ENCODE data around the gene SHROOM3.

The SHROOM3 gene

DNA sequence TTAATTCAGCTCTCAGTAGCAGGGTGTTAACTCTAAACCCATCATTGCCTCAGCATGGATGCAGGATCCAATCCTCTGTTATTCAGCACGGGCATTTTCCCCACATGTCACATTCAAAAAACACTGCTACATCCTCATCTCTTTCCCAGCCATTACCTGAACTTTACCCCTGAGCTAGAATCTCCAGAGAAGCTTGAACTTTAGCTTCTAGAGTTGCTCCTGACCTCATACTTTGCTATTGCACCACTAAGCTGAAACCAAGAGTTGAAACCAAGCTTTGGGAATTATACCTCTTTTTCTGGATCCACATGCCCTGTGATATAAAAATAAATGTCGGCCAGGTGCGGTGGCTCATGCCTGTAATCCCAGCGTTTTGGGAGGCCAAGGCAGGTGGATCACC, 90.7 kb downstream of the SHROOM3 start:
- Mint-ChIP-seq H3K4me3 (no peak overlapping the region), H3K36me3 (ENCODE audit: low read depth) (no peaks in the 10 kb centered on the region), H3K4me1 (ENCODE audit: low read depth) (no peaks in the 10 kb centered on the region), H3K27ac (no peak overlapping the region), H3K27me3 (peaks cover 4% of the 10 kb centered on the region), H3K9me3 (no peaks in the 10 kb centered on the region)
- intact Hi-C loops (cut with micrococcal nuclease) = no loop called here

DNA sequence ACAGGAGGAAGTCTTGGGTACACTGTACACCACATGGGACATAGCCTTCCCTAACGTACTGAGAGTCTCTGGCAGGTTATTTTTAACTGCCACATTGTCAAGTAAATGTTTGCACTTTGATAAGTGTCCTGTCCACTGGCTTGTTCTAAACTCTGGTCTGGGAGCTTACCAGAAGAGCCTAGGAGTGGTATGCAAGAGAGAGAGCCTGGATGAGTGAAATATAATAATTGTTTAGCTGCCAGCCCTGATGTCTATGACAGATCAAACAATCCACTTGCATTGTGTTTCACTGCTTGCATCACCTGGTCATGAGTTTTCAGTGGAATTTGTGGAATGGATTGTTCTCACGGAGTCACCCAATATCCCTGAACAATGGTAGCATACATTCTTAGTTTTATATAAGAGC, 91.6 kb downstream of the SHROOM3 start:
- H3K27me3 Mint-ChIP-seq = peaks cover 4% of the 10 kb centered on the region
- H3K4me3 Mint-ChIP-seq = no peak overlapping the region
- no peaks in the 10 kb centered on the region for H3K4me1 Mint-ChIP-seq (ENCODE audit: low read depth)
- no peaks in the 10 kb centered on the region for H3K36me3 Mint-ChIP-seq (ENCODE audit: low read depth)
- no peak overlapping the region for H3K27ac Mint-ChIP-seq
- H3K9me3 Mint-ChIP-seq = no peaks in the 10 kb centered on the region
- intact Hi-C loops (cut with micrococcal nuclease) = no loop called here

DNA sequence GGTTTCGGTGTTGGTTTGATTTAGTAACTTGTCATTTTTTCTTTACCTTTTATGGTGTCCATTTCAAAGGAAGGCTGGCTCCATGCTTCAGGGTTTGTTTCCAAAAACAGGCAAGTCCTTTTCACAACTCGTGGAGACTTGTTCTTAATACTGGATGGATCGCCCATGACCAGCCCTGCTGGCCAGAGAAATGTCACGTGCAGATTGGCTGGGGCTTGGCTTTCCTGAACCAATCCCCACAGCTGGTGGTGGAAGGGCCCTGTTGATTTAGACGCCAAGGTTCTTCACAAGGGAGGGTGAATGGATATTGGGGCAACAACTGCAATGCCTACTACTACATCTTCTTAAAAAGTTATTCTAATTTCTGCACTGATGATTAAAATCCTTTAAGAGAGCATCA, 92.6 kb downstream of the SHROOM3 start:
- H3K36me3 Mint-ChIP-seq (ENCODE audit: low read depth) = no peaks in the 10 kb centered on the region
- no peak overlapping the region for H3K27ac Mint-ChIP-seq
- no peak overlapping the region for H3K4me3 Mint-ChIP-seq
- intact Hi-C loops (cut with micrococcal nuclease) = no loop called here
- H3K9me3 Mint-ChIP-seq = no peaks in the 10 kb centered on the region
- peaks cover 4% of the 10 kb centered on the region for H3K27me3 Mint-ChIP-seq
- H3K4me1 Mint-ChIP-seq (ENCODE audit: low read depth) = no peaks in the 10 kb centered on the region

DNA sequence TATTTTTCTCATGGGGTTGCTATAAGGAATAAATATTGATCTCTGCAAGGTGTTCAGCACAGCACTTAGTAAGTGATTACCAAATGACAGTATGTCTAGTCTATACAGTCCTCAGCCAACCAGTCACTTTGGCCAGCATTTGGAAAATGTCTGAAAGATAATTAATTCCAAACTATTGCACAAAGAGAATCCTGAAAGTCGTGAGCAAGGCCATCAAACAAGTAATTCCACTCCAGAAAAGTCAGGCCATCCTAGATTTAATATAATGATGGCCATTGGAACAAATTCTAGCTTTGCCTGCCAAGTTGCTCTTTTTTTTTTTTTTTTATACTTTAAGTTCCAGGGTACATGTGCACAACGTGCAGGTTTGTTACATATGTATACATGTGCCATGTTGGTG, 96.6 kb downstream of the SHROOM3 start:
- no peak overlapping the region for H3K27ac Mint-ChIP-seq
- intact Hi-C loops (cut with micrococcal nuclease) = no loop called here
- H3K36me3 Mint-ChIP-seq (ENCODE audit: low read depth) = no peaks in the 10 kb centered on the region
- H3K4me3 Mint-ChIP-seq = no peak overlapping the region
- H3K9me3 Mint-ChIP-seq = no peaks in the 10 kb centered on the region
- H3K4me1 Mint-ChIP-seq (ENCODE audit: low read depth) = no peaks in the 10 kb centered on the region
- peaks cover 2% of the 10 kb centered on the region for H3K27me3 Mint-ChIP-seq

DNA sequence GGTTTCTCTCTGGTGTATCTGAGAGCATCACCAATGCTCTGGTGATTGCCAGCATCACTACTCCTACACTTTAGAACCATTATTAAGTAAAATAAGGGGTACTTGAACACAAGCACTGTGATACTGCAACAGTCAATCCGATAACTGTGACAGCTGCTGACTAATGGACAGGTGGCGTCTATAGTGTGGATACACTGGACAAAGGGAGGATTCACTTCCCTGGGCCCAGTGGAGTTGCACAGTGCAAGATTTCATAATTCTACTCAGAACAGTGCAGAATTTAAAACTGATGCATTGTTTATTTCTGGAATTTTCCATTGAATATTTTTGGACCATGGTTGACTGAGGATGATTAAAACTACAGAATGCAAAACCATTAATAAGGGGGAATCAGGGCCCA, 97.8 kb downstream of the SHROOM3 start:
- H3K9me3 Mint-ChIP-seq = no peaks in the 10 kb centered on the region
- peaks cover 2% of the 10 kb centered on the region for H3K27me3 Mint-ChIP-seq
- H3K36me3 Mint-ChIP-seq (ENCODE audit: low read depth) = no peaks in the 10 kb centered on the region
- no peaks in the 10 kb centered on the region for H3K4me1 Mint-ChIP-seq (ENCODE audit: low read depth)
- H3K27ac Mint-ChIP-seq = no peak overlapping the region
- intact Hi-C loops (cut with micrococcal nuclease) = no loop called here
- no peak overlapping the region for H3K4me3 Mint-ChIP-seq

DNA sequence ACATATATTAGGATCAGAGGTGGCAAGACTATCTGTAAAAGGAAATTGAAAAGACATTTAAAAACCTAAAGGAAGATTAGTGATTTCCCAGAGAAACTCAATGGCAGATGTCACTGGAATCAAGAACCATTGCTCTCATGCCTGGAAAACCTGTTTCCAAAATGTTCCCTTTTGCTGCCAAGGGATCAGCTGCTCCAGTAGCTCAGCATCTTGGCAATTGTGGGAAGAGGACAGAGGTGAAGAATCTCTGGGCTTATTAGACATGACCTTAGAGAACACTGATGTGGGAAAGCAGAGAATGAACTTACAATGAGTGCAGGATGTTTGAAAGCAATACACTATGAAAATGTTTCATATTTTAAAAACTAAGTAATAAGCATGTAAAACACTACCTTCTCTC, 98.3 kb downstream of the SHROOM3 start:
- intact Hi-C loops (cut with micrococcal nuclease) = no loop called here
- Mint-ChIP-seq H3K27ac (no peak overlapping the region), H3K4me1 (ENCODE audit: low read depth) (no peaks in the 10 kb centered on the region), H3K36me3 (ENCODE audit: low read depth) (no peaks in the 10 kb centered on the region), H3K9me3 (no peaks in the 10 kb centered on the region), H3K4me3 (no peak overlapping the region), H3K27me3 (no peaks in the 10 kb centered on the region)

DNA sequence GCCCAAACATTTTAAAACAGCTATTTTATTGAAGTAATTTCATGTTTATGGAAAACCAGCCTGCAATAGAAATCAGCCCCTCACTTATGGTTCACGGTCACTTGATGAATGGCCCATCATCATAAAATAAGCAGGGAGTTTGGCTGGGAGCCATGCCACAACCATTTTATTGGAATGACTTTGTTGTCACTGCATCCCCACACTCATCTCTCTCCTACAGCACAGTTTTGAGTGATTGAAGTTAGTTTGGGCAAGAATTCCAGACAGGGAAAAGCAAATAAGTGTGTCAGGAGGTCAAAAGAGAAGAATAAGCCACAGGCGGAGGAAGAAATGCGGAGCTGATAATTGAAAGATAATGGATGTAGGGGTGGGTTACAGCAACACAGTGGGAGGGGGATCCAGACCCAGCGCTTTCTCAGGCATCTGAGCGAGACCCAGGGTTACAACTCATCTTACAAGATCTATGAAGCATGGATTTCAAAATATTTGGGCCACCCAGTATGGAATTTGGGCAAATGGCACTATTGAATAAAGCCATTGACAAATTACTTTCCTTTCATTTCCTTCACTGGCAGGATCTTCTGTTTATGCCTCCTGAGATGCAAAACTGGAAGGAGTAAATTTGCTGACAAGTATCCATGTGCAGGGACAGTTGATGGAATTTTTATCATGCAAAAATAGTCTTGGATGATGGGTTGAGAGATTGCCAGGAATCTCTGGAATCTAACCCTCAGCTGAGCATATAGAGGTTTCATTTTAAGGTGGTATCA, 100.8 kb downstream of the SHROOM3 start:
- Mint-ChIP-seq H3K4me3 (no peak overlapping the region), H3K27ac (no peak overlapping the region), H3K27me3 (no peaks in the 10 kb centered on the region), H3K9me3 (no peaks in the 10 kb centered on the region), H3K36me3 (ENCODE audit: low read depth) (no peaks in the 10 kb centered on the region), H3K4me1 (ENCODE audit: low read depth) (no peaks in the 10 kb centered on the region)
- intact Hi-C loops (cut with micrococcal nuclease) = no loop called here

DNA sequence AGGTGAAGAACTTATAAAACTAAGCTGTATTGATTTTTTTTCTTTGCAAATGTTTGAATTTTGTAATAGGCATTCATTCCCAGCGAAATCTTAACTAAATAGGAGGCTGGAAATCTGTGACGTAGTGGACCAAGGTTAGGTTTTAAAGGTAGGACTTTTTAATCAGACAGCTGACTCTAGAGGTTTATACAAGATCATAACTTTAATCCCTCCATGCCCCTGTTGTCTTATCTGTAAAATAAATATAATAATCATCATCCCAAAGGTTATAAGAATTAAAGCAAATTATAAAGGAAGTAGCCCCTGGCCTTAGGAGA, 101.3 kb downstream of the SHROOM3 start:
- Mint-ChIP-seq H3K9me3 (no peaks in the 10 kb centered on the region), H3K27me3 (no peaks in the 10 kb centered on the region), H3K4me3 (no peak overlapping the region), H3K36me3 (ENCODE audit: low read depth) (no peaks in the 10 kb centered on the region), H3K4me1 (ENCODE audit: low read depth) (no peaks in the 10 kb centered on the region), H3K27ac (no peak overlapping the region)
- intact Hi-C loops (cut with micrococcal nuclease) = no loop called here

DNA sequence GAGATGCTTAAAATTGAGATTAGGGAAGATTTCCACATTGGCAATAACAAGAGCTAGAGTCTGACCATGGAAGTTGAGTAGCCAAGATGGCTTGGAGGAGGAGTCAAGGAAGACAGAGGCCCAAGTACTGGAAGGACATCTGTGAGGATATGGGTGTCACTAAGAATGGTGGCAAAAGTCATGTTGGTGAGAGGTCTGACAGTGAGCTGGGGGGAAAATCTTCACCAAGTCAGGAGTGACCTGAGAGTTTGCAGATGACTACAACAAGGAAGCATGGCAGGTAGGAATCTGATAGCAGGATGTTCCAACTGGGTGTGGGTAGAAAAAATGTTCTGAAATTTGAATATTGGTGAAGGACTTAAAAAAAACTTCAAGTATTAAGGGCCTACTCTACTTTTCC, 103.3 kb downstream of the SHROOM3 start:
- intact Hi-C loops (cut with micrococcal nuclease) = no loop called here
- H3K9me3 Mint-ChIP-seq = no peaks in the 10 kb centered on the region
- H3K27me3 Mint-ChIP-seq = no peaks in the 10 kb centered on the region
- no peak overlapping the region for H3K27ac Mint-ChIP-seq
- H3K4me1 Mint-ChIP-seq (ENCODE audit: low read depth) = no peaks in the 10 kb centered on the region
- H3K36me3 Mint-ChIP-seq (ENCODE audit: low read depth) = no peaks in the 10 kb centered on the region
- H3K4me3 Mint-ChIP-seq = no peak overlapping the region

DNA sequence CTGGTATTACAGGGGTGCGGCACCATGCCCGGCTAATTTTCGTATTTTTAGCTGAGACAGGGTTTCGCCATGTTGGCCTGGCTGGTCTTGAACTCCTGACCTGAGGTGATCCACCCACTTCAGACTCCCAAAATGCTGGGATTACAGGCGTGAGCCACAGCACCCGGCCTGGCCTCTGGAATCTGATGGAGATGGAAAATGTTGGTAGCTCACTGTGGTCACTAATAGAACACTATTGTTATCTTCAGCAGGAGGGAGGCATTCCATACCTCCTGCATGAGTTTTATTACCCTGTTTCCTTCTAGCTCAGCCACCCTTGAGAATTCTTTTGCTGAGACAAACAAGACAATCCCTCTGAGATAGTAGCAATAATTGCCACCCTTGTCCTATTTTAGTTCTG, 105.0 kb downstream of the SHROOM3 start:
- H3K27me3 Mint-ChIP-seq = no peaks in the 10 kb centered on the region
- no peak overlapping the region for H3K27ac Mint-ChIP-seq
- intact Hi-C loops (cut with micrococcal nuclease) = no loop called here
- H3K9me3 Mint-ChIP-seq = no peaks in the 10 kb centered on the region
- peaks cover under 1% of the 10 kb centered on the region for H3K4me1 Mint-ChIP-seq (ENCODE audit: low read depth)
- H3K4me3 Mint-ChIP-seq = no peak overlapping the region
- no peaks in the 10 kb centered on the region for H3K36me3 Mint-ChIP-seq (ENCODE audit: low read depth)

DNA sequence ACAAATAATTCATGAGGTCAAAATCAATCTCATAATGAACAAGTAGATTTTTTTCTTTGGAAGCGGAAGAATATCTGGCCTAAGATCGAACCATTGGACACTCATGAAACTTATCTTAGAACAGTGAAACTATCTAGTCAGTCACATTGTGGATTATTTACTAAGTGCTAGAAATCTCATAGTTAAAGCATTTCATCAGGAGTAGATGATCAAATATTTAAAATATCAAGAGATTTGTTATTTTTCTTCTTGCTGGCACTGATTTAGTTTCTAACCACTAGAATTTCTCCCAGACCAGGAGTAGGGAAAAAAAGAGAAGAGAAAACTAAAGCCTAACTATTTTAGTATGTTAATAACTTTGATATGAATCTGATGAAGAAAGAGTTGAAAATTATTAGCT, 105.5 kb downstream of the SHROOM3 start:
- Mint-ChIP-seq H3K4me1 (ENCODE audit: low read depth) (peaks cover 6% of the 10 kb centered on the region), H3K27me3 (peaks cover under 1% of the 10 kb centered on the region), H3K9me3 (no peaks in the 10 kb centered on the region), H3K36me3 (ENCODE audit: low read depth) (no peaks in the 10 kb centered on the region), H3K27ac (no peak overlapping the region), H3K4me3 (no peak overlapping the region)
- intact Hi-C loops (cut with micrococcal nuclease) = no loop called here

DNA sequence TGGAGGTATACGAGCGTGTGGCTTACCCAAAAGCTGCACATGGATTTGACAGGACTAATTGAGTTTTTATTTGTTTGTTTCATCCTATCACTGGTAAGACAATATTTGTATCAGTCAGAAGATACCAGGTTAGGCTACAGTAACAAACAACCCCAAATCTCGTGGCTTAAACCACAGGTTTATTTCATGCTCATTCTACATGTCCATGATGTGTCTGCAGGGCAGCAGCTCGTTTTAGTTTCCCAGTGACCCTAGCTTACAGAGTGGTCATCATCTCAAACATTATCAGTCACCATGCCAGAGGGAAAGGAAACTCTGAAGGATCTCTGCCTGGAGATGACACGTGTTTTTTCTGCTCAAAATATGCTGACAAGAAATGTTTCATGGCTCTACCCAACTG, 108.3 kb downstream of the SHROOM3 start:
- H3K27ac Mint-ChIP-seq = no peak overlapping the region

DNA sequence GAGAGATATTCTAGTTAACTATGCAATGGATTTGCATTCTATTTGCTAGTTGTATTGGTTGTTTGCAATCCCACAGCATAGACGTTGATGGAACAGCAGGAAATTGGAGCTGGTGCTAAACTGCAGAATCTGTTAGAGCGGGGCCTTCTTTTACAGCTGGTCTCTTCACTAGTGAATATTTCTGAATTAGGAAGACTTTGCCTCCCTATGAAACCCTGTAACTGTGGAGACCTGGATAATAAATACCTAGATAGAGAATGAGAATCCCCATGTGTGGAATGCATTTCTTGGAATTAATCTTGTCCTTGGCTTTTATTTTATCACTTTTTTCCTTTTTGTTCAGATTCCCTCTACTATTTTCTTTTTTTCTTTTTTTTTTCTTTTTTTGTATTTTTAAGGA, 109.7 kb downstream of the SHROOM3 start:
- Mint-ChIP-seq H3K9me3 (no peaks in the 10 kb centered on the region), H3K36me3 (ENCODE audit: low read depth) (no peaks in the 10 kb centered on the region), H3K4me1 (ENCODE audit: low read depth) (peaks cover 7% of the 10 kb centered on the region), H3K27ac (no peak overlapping the region), H3K27me3 (peaks cover 5% of the 10 kb centered on the region), H3K4me3 (no peak overlapping the region)
- intact Hi-C loops (cut with micrococcal nuclease) = no loop called here

More for the DNA sequence above, 108.3 kb downstream of the SHROOM3 start:
- H3K9me3 Mint-ChIP-seq = no peaks in the 10 kb centered on the region
- peaks cover 7% of the 10 kb centered on the region for H3K4me1 Mint-ChIP-seq (ENCODE audit: low read depth)
- intact Hi-C loops (cut with micrococcal nuclease) = no loop called here
- peaks cover 5% of the 10 kb centered on the region for H3K27me3 Mint-ChIP-seq
- H3K4me3 Mint-ChIP-seq = no peak overlapping the region
- H3K36me3 Mint-ChIP-seq (ENCODE audit: low read depth) = no peaks in the 10 kb centered on the region

DNA sequence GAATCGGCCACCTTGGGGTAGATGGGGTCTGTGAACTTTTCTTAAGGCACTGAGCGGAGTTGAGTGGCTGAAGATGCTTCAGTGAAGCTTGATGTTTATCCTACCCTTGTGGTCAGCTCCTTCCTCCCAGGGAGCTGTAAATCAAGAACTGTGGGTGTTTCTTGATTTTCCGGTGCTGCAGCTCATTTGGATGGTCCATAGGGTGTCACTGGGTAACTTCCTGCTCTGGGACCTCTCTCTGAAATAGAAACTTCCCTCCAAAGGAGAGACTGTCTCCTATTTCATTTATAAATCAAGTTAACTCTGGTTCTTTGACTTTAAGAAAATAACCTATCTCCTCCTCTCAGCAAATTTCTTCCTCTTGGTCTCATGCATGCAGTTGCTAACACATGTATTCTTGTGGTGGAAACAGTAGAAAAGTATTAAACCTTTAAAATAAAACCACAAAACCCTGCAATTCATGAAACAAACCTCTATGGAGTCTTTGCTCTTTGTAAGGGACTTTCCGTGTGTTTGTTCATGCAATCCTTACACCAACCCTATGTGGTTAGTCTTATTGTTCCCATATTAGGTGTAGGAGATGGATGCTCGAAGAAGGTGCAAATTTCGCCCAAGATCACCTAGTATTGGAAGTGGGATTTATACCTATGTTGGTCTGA, 110.3 kb downstream of the SHROOM3 start:
- Mint-ChIP-seq H3K4me1 (ENCODE audit: low read depth) (peaks cover 7% of the 10 kb centered on the region), H3K4me3 (no peak overlapping the region), H3K9me3 (no peaks in the 10 kb centered on the region), H3K36me3 (ENCODE audit: low read depth) (no peaks in the 10 kb centered on the region), H3K27me3 (peaks cover 5% of the 10 kb centered on the region), H3K27ac (no peak overlapping the region)
- intact Hi-C loops (cut with micrococcal nuclease) = no loop called here

DNA sequence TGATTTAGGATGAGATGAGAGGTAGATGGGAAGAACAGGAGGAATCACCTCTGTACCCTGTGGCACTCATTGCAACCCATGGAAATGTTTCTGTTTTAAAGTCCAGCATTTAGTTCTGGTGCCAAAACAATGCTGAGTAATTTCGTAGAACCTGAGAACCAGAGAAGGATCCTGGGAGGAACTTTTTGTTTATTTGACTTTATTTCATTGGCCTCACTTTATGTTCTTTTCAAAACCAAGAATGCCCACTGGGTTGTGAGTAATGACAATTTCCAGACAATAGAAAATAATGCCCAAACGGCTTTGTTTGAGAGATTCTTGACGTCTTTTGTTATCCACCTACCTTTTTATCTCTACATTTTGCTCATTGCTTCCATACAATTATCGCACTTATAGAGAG, 111.3 kb downstream of the SHROOM3 start:
- Mint-ChIP-seq H3K4me3 (no peak overlapping the region), H3K27ac (no peak overlapping the region), H3K4me1 (ENCODE audit: low read depth) (peaks cover 7% of the 10 kb centered on the region), H3K36me3 (ENCODE audit: low read depth) (no peaks in the 10 kb centered on the region), H3K27me3 (peaks cover 5% of the 10 kb centered on the region), H3K9me3 (no peaks in the 10 kb centered on the region)
- intact Hi-C loops (cut with micrococcal nuclease) = no loop called here
